GM18870 (cell line): Measurements from ENCODE around the gene CYP26B1.
"Not testable (repeated sequence)": the region's sequence is repeated elsewhere in the genome, so short reads cannot be mapped to it uniquely, and the experiment has no call there.

Experiments
- ATAC-seq: cut with Tn5 transposase; IDR thresholded peaks from one replicate; pipeline ENCODE4 v1.9.1; 2021; ENCODE audit warnings: moderate library complexity; ENCODE audit not compliant: unreplicated experiment

The CYP26B1 gene

DNA sequence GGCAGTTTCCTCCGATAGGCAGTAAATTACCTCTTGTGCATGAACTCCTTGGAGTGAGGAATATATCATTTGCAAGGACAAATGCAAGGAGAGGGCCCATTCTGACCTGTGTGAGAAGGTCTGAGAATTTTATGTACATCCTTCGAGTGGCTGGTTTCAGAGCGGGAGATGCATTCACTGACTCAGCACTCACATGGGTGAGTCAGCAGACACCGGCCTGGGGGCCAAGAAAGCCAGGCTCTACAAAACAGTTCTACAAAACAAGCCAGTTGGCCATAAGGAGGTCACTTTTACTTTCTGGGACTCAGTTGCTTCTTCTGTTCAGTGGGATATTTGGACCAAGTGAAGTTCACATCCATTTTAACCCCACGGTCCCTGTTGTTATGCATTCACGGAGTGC, 35.3 kb downstream of the CYP26B1 start:
- ATAC-seq: no peak

- ATAC-seq: no peak
Observed at GRCh38 chr2:72111061-72111460, 36.6 kb downstream of the CYP26B1 start.

DNA sequence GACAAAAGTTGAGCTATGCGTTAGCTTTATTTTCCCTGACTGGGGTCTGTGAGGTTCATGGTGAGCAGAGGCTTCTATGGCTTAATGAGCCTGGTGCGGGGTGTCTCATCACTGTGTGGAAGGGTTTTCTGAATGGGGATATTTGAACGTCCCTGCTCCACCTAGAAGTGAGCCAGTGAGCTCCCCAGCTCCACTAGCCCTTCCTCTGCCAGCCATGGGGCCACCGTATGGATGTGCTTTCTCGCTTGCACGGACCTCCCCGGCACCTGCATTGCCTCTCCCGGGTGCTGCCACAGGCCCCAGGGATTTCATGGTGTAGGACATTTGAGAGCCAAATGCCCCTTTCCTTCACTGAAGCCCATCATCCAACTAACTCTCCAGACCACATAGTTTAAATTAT, 37.8 kb downstream of the CYP26B1 start:
- no peak for ATAC-seq

GRCh38 chr2:72109291-72109690, 38.4 kb downstream of the CYP26B1 start:
- ATAC-seq: no peak

DNA sequence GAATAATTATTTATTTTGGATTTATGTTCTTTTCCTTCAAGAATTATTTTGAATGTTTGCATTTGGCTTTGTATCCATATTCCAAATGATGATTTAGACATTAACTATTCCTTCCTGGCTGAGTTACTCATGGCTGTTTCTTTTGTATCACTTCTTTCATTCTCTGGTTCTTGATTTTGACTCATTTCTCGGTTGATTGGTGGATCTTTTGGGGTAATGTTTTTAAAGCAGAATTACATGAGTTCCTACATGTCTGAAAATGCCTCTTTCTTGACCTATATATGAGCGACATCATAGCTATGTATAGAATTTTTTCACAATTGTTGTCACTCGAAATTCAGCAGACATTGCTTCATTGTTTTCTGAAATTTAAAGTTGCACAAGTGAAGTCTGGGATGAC, 39.5 kb downstream of the CYP26B1 start:
- no peak for ATAC-seq

DNA sequence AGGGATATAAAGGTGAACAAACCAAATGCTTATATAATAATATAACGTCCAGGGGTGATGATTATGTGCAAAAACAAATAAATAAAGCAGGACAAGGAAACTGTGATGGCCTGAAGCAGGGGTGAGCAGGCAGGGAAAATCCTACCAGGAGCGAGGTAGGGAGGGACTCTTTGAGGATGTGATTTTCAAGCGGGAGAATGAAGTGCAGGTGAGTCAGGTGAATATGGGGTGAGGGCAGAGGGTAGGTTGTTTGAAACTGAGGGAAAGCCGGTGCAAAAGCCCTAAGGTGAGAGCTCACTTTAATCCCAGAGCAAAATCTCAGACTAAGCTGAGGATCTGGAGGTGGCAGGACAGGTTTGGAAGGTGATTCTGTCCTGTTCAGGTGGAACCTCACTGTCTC, 40.7 kb downstream of the CYP26B1 start:
- no peak for ATAC-seq

DNA sequence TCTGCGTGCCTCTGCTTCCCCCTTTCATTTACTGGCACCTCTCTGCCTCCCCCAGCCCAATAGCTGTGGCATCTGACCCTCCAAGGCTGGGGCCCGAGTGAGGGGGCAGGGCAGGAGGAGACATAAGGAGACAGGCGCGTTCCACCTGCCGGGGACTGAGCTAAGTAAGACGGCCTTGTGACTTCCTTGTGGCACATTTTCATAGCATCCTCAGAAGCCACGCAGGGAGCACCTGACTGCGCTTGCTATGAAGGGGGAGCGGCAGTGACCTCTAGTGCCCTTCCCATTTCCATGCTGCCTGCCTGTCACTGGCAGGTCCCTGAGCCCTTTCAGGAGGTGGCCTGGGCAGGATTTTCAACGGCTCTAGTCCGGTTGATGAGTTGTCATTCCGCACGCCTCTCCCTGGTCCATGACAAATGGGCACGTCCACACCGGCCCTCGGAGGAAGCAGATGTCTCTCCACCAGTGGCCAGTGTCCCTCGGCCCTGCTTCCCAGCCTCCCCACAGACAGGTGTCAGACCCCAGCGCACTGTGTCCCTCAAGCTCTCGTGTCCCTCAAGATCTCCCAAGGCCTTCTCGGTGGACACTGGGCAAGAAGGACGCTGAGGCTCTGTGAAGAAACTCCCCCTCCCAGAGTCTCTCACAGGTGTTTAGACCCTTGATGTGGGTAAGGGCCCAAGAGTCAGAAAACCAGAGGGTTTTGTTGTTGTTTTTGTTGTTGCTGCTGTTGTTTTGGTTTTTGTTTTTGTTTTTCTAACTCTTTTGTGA, 42.7 kb downstream of the CYP26B1 start:
- no peak for ATAC-seq

DNA sequence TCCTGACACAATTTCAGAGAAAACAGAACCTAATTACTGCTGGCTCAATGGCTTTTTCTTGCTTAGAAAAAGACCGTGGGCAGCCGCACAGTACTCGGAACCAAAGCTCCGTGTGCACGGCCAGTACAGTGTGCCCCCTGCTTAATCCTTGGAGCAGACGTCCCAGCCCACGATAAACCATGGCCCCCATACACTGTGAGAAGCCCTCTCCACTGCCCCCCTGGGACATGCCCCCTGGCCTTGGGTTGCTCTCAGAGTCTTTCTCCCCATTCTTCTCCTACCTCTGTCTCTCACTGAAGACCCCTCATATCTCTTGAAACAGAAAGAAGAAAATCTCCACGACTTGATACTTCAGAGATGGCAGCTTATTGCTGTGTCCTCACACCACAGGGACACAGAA, 44.0 kb downstream of the CYP26B1 start:
- ATAC-seq: no peak

DNA sequence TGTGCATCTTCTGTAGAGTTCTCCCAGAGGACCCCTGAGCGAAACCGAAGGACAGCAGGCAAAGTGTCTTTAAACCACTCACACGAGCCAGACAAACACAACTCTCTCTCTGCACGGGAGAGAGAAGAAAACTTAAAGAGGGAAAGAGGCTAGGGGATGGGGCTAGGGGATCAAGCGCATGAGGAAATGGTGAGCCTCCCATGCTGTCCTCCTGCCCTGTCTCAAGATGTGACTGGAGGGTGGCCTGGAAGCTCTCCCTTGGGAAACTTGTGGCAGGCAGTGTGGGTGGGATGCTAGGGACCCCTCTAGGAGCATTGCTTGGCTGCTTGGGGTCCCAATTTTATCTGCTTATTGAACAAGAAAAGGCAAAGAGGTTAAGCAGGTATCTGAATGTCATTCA, 44.5 kb downstream of the CYP26B1 start:
- no peak for ATAC-seq

GRCh38 chr2:72098935-72099334, 48.7 kb downstream of the CYP26B1 start:
- no peak for ATAC-seq

GRCh38 chr2:72097276-72097675, 50.4 kb downstream of the CYP26B1 start:
- no peak for ATAC-seq

GRCh38 chr2:72096181-72096580, 51.5 kb downstream of the CYP26B1 start:
- ATAC-seq: no peak

- ATAC-seq: no peak
Observed at GRCh38 chr2:72095364-72095763, 52.3 kb downstream of the CYP26B1 start.

- no peak for ATAC-seq
Observed at GRCh38 chr2:72094701-72095100, 53.0 kb downstream of the CYP26B1 start.

GRCh38 chr2:72092111-72092510, 55.6 kb downstream of the CYP26B1 start:
- ATAC-seq: no peak

- ATAC-seq: no peak
Observed at GRCh38 chr2:72090781-72091482, 56.7 kb downstream of the CYP26B1 start.

DNA sequence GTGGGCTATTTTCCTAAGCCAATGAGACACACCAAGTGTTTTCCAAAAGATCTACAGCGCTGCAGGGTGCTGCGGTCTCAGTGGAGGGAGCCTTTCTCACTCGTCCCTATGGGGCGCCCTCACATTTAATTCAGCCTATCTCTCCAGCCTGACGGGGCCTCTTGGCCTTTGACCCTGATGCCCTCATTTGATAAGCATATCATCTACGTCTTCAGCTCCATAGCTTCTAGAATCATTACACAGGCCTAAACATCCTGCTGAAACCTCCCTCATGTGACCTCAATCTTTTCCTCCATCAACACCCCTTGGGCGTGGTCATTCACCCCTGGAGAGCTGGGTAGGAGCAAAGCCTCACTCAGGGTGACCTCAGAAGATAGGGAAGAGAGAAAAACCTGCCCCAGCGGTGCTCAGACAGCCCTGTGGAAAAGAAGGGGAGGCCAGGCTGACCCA, 57.4 kb downstream of the CYP26B1 start:
- ATAC-seq: no peak

DNA sequence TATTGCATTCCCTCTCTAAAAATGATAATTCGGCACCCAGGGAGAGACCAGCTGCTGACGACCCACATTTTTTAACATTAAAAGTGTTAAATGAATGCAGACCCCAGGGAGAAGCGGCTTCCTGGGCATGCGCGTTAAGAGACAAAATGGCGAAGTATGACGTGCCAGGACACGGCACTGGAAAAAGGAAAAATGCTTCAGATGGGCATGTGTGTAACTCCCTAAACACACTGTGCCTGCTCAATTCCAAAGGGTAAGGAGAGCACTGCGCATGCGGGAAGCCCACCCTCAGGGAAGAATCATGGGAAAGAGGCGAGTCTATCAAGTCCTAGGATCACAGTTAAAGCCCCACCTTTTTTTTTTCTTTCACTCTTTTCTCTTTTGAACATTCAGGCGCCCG, 58.1 kb downstream of the CYP26B1 start:
- ATAC-seq: no peak

GRCh38 chr2:72089028-72089427, 58.6 kb downstream of the CYP26B1 start:
- ATAC-seq: no peak

DNA sequence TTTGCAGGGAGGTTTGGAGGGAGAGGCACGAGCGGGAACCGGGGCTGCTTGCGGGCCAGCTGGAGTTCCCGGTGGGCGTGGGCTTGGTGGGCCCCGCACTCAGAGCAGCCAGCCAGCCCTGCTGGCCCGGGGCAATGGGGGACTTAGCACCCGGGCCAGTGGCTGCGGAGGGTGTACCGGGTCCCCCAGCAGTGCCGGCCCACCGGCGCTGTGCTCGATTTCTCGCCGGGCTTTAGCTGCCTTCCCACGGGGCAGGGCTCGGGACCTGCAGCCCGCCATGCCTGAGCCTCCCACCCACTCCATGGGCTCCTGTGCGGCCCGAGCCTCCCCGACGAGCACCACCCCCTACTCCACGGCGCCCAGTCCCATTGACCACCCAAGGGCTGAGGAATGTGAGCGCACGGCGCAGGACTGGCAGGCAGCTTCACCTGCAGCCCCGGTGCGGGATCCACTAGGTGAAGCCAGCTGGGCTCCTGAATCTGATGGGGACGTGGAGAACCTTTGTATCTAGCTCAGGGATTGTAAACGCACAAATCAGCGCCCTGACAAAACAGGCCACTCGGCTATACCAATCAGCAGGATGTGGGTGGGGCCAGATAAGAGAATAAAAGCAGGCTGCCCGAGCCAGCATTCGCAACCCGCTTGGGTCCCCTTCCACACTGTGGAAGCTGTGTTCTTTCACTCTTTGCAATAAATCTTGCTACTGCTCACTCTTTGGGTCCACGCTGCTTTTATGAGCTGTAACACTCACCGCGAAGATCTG, 60.6 kb downstream of the CYP26B1 start:
- ATAC-seq: not testable (repeated sequence)

DNA sequence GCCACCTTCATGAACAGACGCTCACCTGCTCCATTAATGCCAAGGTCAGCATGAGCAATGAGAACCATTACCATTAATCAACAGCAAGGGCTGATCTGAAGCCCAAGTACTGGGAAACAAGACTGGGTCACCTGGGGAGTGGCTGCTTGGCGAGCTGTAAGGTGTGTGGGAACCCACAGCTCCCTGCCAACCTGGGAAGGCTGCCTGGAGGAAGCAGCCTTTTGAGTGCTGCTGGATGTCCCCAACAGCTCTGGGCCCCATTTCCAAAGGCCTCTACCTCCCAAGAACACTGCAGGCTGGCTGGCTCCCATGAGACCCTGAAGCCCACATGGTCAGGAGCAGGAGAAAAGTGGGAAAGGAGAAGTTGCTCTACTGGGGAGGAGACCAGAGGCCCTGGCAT, 62.1 kb downstream of the CYP26B1 start:
- no peak for ATAC-seq

DNA sequence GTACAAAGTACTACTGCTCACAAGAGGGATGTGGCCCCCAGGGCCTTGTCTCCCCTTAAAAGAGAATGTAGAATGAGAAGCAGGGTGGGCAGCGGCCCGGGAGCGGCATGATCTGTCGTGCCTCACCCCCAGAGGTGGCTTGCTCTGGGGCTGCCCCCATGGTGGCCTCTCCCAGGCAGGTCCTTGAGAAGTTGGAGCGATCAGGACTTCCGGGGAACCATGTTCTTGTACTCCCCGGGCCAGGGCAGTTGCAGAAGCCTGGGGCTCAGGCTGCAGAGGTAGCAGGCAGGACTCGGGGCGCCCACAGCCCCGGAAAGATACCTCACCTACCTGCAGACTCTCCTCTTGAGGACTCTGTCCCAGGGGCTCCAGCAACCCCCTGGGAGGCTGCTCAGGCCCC, 62.6 kb downstream of the CYP26B1 start:
- no peak for ATAC-seq
